Anterior cingulate cortex (tissue), 58 donors: Measurements from ENCODE around the gene ZDHHC11.
"Not testable (repeated sequence)": the region's sequence is repeated elsewhere in the genome, so short reads cannot be mapped to it uniquely, and the experiment has no call there.

Source experiments
- DNase-seq, 58 donors: peaks; one replicate each; lab custom pipeline; 2025; lab: John Stamatoyannopoulos, UW

Gene ZDHHC11

GRCh38 chr5:881551-881935 is 30.8 kb upstream of the ZDHHC11 start:
- no peak for DNase-seq

- no peak for DNase-seq
These were observed 30.2 kb upstream of the ZDHHC11 start for GRCh38 chr5:880816-881550.

- not testable (repeated sequence) for DNase-seq
These were observed 27.9 kb upstream of the ZDHHC11 start for GRCh38 chr5:878677-879076.

- no peak for DNase-seq
These were observed 27.3 kb upstream of the ZDHHC11 start for GRCh38 chr5:878125-878524.

DNA sequence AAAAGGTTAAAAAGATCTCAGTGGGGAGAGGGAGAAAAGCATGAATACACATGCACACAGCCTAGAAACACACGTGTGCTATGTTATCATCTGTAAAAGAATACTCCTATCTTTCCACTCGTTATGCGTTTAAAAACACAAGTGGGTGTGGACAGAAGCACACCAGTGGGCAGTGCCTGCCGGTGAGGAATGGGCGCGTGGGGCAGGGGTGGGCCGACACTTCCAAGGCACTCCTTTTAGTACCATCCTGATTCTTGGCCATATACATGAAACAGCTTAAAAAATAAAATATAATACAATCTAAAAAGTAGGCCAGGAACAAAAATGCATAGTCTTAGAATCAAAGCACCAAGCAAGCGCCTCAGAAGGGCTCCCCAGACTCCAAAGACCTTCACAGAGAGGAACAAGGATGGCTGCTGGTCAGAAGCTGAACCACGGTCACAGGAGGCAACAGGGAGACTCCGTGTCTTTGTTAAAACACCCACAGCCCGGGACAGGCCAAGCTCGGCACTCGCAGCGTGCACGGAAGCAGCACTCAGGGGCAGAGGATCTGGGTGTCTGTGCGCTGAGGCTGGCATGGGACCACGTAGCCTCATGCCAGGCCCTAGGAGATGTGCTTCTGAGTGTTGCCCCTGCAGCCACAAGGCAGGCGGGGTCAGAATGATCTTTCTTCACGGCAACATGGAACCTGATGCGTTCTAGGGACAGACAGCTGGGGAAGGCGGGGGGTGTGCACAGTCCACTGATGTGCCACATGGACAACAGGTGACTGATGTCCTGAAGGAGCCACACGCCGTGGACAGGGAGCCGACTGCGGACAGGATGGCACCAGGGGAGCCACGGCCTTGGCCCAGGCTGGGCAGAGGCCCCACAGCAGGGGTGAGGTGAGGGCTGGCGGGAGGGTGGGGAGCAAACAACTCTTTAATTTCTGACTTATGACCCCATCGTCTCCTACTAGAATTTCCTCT is 25.9 kb upstream of the ZDHHC11 start:
- DNase-seq: no peak

DNA sequence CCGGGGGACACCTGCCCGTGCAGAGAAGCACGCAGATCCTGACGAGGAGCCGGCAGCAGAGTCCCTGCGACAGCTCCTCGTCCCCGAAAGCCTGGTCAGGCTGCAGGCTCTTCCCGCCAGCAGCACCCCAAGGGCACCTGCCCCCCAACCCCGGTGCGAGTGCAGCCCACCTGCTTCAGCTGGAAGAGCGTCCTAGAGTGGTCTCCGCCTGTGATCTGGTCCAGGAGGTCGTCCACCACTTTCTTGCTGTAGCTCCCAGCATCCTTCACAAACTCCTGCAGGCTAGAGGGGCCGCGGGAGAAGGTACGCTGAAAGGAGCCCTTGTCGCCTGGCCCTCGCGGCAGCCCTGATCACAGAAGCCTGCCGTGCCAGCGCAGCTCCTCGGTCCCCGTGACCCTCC is 25.1 kb upstream of the ZDHHC11 start:
- no peak for DNase-seq

GRCh38 chr5:873328-873727 is 22.5 kb upstream of the ZDHHC11 start:
- no peak for DNase-seq

GRCh38 chr5:872301-872700 is 21.5 kb upstream of the ZDHHC11 start:
- DNase-seq: no peak

DNA sequence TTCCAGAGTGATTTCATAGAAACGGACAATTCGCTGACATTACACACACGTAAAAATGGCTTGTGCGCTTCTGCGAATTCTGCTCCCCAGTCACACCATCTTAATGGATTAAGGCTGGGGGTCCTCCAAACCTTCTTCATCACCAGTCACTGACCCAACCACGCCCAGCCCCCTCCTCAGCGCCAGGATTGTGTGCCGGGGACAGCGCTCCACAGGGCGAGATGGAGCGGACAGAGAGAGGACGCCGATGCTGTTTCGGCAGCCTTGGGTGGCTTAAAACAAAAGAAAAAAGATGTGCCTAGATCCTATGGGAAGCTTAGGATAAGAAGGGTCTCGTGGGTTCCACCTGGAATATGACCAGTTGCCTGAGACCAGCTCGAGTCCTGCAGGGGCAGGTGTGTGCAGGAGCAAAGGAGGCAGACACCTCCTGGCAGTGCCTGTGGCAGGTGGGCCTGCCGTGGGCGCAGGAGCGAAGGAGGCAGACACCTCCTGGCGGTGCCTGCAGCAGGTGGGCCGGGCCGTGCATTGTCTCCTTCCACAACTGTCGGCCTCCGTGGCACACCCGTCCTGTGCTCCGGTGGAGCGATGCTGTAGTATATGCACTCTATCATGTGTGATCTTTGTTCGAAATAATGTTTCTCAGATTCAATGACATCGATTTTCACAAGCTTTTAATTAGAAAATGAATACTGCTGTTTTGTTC is 21.0 kb upstream of the ZDHHC11 start:
- DNase-seq: no peak

DNA sequence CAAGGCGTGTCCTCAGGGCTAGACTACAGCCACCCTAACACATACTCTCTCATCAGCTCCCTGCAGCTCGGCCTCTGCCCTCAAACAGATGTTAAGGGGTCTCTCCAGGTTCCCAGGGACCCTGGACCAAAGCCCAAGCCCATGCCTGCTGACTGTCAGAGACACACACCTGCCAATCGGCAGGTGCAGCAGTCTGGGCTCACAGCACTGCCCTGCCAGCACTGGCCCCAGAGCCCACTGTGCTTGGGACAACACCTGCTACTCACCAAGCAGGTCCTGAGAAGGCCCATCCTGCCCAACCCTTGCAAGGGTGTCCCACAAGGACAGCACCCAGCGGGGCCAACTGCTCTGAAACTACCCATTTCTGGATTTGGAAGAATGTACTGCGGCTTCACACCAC is 20.2 kb upstream of the ZDHHC11 start:
- no peak for DNase-seq

GRCh38 chr5:868428-869135 is 17.8 kb upstream of the ZDHHC11 start:
- DNase-seq: no peak

DNA sequence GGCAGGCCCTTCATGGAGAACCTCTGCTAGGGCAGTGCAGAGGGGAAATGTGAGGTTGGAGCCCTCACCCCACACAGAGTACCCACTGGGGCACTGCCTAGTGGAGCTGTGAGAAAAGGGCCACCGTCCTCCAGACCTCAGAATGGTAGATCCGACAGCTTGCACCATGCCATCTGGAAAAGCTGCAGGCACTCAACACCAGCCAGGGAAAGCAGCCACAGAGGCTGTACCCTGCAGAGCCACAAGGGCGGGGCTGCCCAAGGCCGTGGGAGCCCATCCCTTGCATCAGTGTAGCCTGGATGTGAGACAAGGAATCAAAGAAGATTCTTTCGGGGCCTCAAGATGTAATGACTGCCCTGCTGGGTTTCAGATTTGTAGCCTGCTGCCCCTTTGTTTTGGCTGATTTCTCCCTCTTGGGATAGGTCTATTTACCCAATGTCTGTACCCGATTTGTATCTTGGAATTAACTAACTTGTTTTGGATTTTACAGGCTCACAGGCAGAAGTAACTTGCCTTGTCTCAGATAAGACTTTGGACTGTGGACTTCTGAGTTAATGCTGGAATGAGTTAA is 16.6 kb upstream of the ZDHHC11 start:
- no peak for DNase-seq

DNA sequence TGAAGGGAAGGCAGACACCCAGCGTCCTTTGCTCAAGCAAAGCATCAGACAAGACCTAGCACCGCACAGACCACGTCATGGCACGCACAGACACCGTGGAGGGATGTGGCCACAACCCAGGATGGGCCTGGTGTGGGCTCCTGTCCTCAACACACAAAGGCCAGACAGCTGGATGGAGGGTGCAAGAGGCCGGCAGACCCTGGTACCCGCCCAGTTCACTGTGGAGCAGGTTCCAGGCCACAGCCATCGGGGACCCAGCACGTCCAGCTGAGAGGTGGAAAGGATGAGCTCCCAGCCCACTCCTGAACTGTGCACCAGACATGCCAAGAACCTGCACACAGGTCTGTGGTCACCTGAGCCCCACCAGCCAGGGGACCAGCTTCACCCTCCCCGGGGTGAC is 15.0 kb upstream of the ZDHHC11 start:
- DNase-seq: no peak

GRCh38 chr5:865168-865521 is 14.4 kb upstream of the ZDHHC11 start:
- no peak for DNase-seq

GRCh38 chr5:864492-865167 is 13.8 kb upstream of the ZDHHC11 start:
- DNase-seq: no peak

GRCh38 chr5:863244-863805 is 12.5 kb upstream of the ZDHHC11 start:
- no peak for DNase-seq

DNA sequence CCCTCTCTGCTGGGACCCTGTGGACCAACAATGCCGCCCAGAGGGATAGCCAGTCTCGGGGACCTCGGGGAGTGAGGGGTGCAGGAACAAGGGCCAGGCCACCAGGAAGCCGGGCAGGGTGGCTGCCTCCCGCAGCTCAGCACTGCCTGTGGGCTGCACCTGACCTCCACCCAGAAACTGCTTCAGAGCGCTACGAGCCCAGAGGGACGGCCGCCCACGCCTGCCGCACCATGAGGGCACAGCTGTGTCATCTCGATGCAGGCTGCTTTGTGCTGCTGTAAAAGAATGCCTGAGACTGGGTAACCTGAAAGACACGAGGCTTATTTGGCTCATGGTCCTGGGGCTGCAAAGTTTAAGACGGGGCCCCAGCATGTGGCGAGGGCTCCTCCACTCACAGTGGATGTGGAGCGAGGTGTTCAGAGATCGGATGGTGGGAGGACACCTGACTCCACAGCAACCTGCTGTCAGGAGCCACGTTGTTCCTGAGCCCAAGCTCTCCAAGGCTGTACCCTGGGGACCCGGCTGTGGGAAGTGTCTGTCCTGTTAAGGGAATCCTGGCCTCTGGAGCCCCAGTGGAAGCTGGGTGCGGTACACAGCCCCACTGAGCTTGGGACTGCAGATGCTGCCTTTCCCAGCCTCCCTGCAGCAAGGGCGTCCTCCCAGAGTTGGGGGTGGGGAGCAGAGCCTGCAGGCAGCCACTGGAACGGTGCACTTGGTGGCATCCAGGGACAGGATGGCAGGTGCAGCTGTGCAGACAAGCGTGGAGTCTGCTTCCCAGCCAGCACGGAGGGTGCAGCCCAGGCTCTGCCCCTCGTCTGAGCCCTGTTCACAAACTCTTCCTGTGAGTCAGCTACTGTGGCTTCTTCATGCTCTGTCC is 11.8 kb upstream of the ZDHHC11 start:
- peak in 5 of 58 donors; percentile 14 to 35 (median 15) for DNase-seq
